HepG2 (cell line): Measurements from ENCODE around the gene UNC50. TPM values are rescaled to one million over a fixed set of nuclear protein-coding genes. Genes with fewer than 3 reads are reported as not detected.

Experiments
- ATAC-seq: fragments of 200-7000 bp; cut with Tn5 transposase; 3 replicates; pipeline ENCODE4 v1.9.1; 2020; ENCODE audit warnings: mild to moderate bottlenecking, moderate library complexity
- BruUV-seq: library from RNA; stranded (reverse); fragments of 400-500 nt; replicated peaks from 2 replicates; lab custom pipeline; 2021; lab: Mats Ljungman, UMichigan
- CTCF ChIA-PET: fragments of 300-600 bp; formaldehyde crosslinking; extraction: SDS; loops from one replicate; lab custom pipeline; 2021; ENCODE audit warnings: low total read pairs, inconsistent platforms, low intra/inter-chr PET ratio; lab: Yijun Ruan, JAX
- POLR2A ChIA-PET: fragments of 350-600 bp; sonication (Branson Sonifier 250); formaldehyde crosslinking; loops from one replicate; lab custom pipeline; 2020; ENCODE audit warnings: antibody characterized with exemption, inconsistent platforms; lab: Yijun Ruan, JAX
- DNase-seq: peaks from one replicate; pipeline ENCODE4 v3.0.0-alpha.2; 2015; ENCODE audit warnings: low spot score
- FAIRE-seq: peaks from 3 replicates; lab custom pipeline; 2011; peaks lifted over from hg19 to GRCh38; lab: Jason Lieb, UNC
- H2AFZ ChIP-seq: one replicate; pipeline ENCODE4 v1.6.1; 2011; ENCODE audit warnings: low read length, inconsistent platforms
- H3K27ac ChIP-seq: fragments of 300-600 bp; 3 replicates; pipeline ENCODE4 v1.8.0; 2011; ENCODE audit warnings: mixed run types, mild to moderate bottlenecking, mixed read lengths, low read length, inconsistent platforms; ENCODE audit not compliant: insufficient read depth; ENCODE audit errors: extremely low read length
- H3K27me3 ChIP-seq, 2 experiments: fragments of 200-600 bp in 1 of 2; 2 replicates in 1 of 2; 3 replicates in 1 of 2; pipeline versions ENCODE4 v1.6.0 to v1.8.0; 2011; ENCODE audit warnings: low read length in 2 of 2, mild to moderate bottlenecking in 2 of 2, moderate library complexity in 2 of 2, inconsistent platforms in 1 of 2; ENCODE audit not compliant: insufficient read depth in 2 of 2, control insufficient read depth in 1 of 2
- H3K36me3 ChIP-seq, 2 experiments: fragments of 200-600 bp in 1 of 2; replicated peaks in 1 of 2; 2 replicates in 1 of 2; 3 replicates in 1 of 2; pipeline versions ENCODE4 v1.5.1 to v1.8.0; 2011; ENCODE audit warnings: low read length in 2 of 2, inconsistent platforms in 1 of 2; ENCODE audit not compliant: insufficient read depth in 2 of 2, control insufficient read depth in 1 of 2
- H3K4me1 ChIP-seq: 2 replicates; pipeline ENCODE4 v1.5.1; 2012; ENCODE audit warnings: low read length, inconsistent platforms; ENCODE audit not compliant: insufficient read depth
- H3K4me2 ChIP-seq: 2 replicates; pipeline ENCODE4 v1.6.0; 2011; ENCODE audit warnings: low read depth, low read length, inconsistent platforms
- H3K4me3 ChIP-seq, 3 experiments: fragments of 200-600 bp in 1 of 3; sonication (generic), shearing (Covaris generic) in 1 of 3; replicated peaks in 1 of 3; 2 replicates each; pipeline ENCODE4 v1.5.1; 2011 to 2016; ENCODE audit warnings: low read length in 3 of 3, inconsistent platforms in 2 of 3, low read depth in 2 of 3, mild to moderate bottlenecking in 2 of 3, control low read depth in 1 of 3, mixed read lengths in 1 of 3; ENCODE audit not compliant: insufficient read depth in 1 of 3
- H3K79me2 ChIP-seq: one replicate; pipeline ENCODE4 v1.6.1; 2011; ENCODE audit warnings: low read length, inconsistent platforms; ENCODE audit not compliant: insufficient read depth
- H3K9ac ChIP-seq: 2 replicates; pipeline ENCODE4 v1.6.0; 2011; ENCODE audit warnings: mild to moderate bottlenecking, low read depth, low read length, inconsistent platforms; ENCODE audit not compliant: insufficient read depth
- H3K9me3 ChIP-seq: 2 replicates; pipeline ENCODE4 v1.5.1; 2012; ENCODE audit warnings: mild to moderate bottlenecking, low read length
- H4K20me1 ChIP-seq: 2 replicates; pipeline ENCODE4 v1.6.0; 2011; ENCODE audit warnings: inconsistent platforms, mild to moderate bottlenecking, low read length, moderate library complexity; ENCODE audit not compliant: insufficient read depth
- CSRNP1 ChIP-seq: sonication (generic); formaldehyde crosslinking; IDR thresholded peaks from 2 replicates; pipeline ENCODE4 v1.8.1; 2023; ENCODE audit warnings: mild to moderate bottlenecking, missing genetic modification reagents
- EP300 ChIP-seq, 3 experiments: sonication (generic) in 1 of 3; formaldehyde crosslinking in 1 of 3; IDR thresholded peaks; 2 replicates each; pipeline versions ENCODE4 v1.5.1 to v1.6.1; 2011 to 2020; ENCODE audit warnings: low read depth in 2 of 3, low read length in 2 of 3, borderline replicate concordance in 1 of 3, improper control_type of control experiment in 1 of 3, mild to moderate bottlenecking in 1 of 3, missing genetic modification reagents in 1 of 3, moderate library complexity in 1 of 3
- EZH2 ChIP-seq: conservative IDR thresholded peaks from 2 replicates; pipeline ENCODE4 v1.6.1; 2012; ENCODE audit warnings: mild to moderate bottlenecking, low read depth, low read length, moderate library complexity
- MBNL3 ChIP-seq: fragments of 250-450 bp; sonication (Bioruptor Pico); conservative IDR thresholded peaks from 2 replicates; pipeline ENCODE4 v1.8.0; 2022; ENCODE audit warnings: mild to moderate bottlenecking, inconsistent platforms
- MYNN ChIP-seq: sonication (generic); formaldehyde crosslinking; IDR thresholded peaks from 2 replicates; pipeline ENCODE4 v1.4.0; 2020; ENCODE audit warnings: mild to moderate bottlenecking, low read depth, missing genetic modification reagents
- NFIC ChIP-seq: IDR thresholded peaks from 2 replicates; pipeline ENCODE4 v1.6.1; 2012; ENCODE audit warnings: mild to moderate bottlenecking, low read length, inconsistent platforms
- POLR2G ChIP-seq: fragments of 200-400 bp; formaldehyde crosslinking; IDR thresholded peaks from 2 replicates; pipeline ENCODE4 v1.6.1; 2018; ENCODE audit warnings: mild to moderate bottlenecking, low read depth, low read length, moderate library complexity
- SIN3B ChIP-seq: fragments of 150-350 bp; IDR thresholded peaks from 2 replicates; pipeline ENCODE4 v1.6.1; 2014; ENCODE audit warnings: low read length
- SKI ChIP-seq: fragments of 450-650 bp; IDR thresholded peaks from one replicate; pipeline ENCODE4 v1.6.1; 2018; ENCODE audit warnings: mild to moderate bottlenecking; ENCODE audit not compliant: partially characterized antibody
- XRCC5 ChIP-seq: fragments of 200-400 bp; formaldehyde crosslinking; optimal IDR thresholded peaks from 2 replicates; pipeline ENCODE3; 2017; ENCODE audit warnings: mild to moderate bottlenecking, low read length
- ZBTB39 ChIP-seq: sonication (generic); formaldehyde crosslinking; IDR thresholded peaks from 2 replicates; pipeline ENCODE4 v1.5.0; 2020; ENCODE audit warnings: missing genetic modification reagents
- ZFP37 ChIP-seq: sonication (generic); formaldehyde crosslinking; IDR thresholded peaks from 2 replicates; pipeline ENCODE4 v1.4.0; 2020; ENCODE audit warnings: missing genetic modification reagents, borderline replicate concordance
- ZNF253 ChIP-seq: sonication (generic); formaldehyde crosslinking; IDR thresholded peaks from 2 replicates; pipeline ENCODE4 v1.8.0; 2022; ENCODE audit warnings: mild to moderate bottlenecking, missing genetic modification reagents, borderline replicate concordance
- ZNF567 ChIP-seq: sonication (generic); formaldehyde crosslinking; IDR thresholded peaks from 2 replicates; pipeline ENCODE4 v1.8.1; 2023; ENCODE audit warnings: mild to moderate bottlenecking, missing genetic modification reagents, borderline replicate concordance
- ZNF614 ChIP-seq: IDR thresholded peaks from 2 replicates; pipeline ENCODE4 v1.6.1; 2018; ENCODE audit warnings: missing biosample characterization, missing genetic modification reagents, inconsistent platforms, borderline replicate concordance
- ZNF878 ChIP-seq: sonication (generic); formaldehyde crosslinking; IDR thresholded peaks from 2 replicates; pipeline ENCODE4 v1.8.1; 2023; ENCODE audit warnings: mild to moderate bottlenecking, missing genetic modification reagents, moderate library complexity
- WGBS: methylation state at CpG from one replicate; pipeline ENCODE4 v1.1.6; 2017; ENCODE audit warnings: low lambda C conversion rate; 5-methylcytosine and 5-hydroxymethylcytosine counted together
- in situ Hi-C: cut with HindIII; loops from 2 replicates; pipeline ENCODE4 v1.10.0; 2017; ENCODE audit warnings: low pct_unique_long_range_greater_than_20kb; ENCODE audit not compliant: extremely low pct_ligation_motif_present
- intact Hi-C: fragments of 100-400 bp; cut with micrococcal nuclease; formaldehyde crosslinking; loops from one replicate; pipeline ENCODE4 v1.10.0; 2022; ENCODE audit not compliant: unreplicated experiment
- polyA plus RNA-seq, 8 experiments: library from polyadenylated mRNA; depleted of rRNA in 3 of 8; stranded (reverse) in 7 of 8; unstranded in 1 of 8; fragments of >200 nt; fragmentation: Illumina TruSeq in 4 of 8; extraction: Trizol in 4 of 8; gene quantifications; 2 replicates each; pipeline versions ENCODE4 v1.2.1 to v1.2.3, GENCODE V29; 2011 to 2016; ENCODE audit warnings: low read depth in 4 of 8, missing spikeins in 1 of 8, mixed read lengths in 1 of 8; ENCODE audit not compliant: insufficient read depth in 1 of 8
- total RNA-seq, 5 experiments: library from RNA; depleted of rRNA; stranded (reverse); fragments of >200 nt; fragmentation: Illumina TruSeq; extraction: Trizol; gene quantifications; 2 replicates each; pipeline ENCODE4 v1.2.3, GENCODE V29; 2016; ENCODE audit warnings: low read depth in 1 of 5

The UNC50 gene
- total and polyA plus RNA-seq, 2 of the 13 experiments (the other 11 are each of a cell fraction or from before 2014, with no cell fraction given) = 92.6 to 95.6 TPM

- peak; percentile 76; the same call in 1 of the 2 replicates for TF ChIP-seq ZBTB39 (CRISPR knock-in tag)
- peak; percentile 63; the same call in 1 of the 2 replicates for TF ChIP-seq ZNF878 (CRISPR knock-in tag)
- no peak for TF ChIP-seq ZFP37 (CRISPR knock-in tag)
- TF ChIP-seq CSRNP1 = no peak; the same call in none of the 2 replicates
- TF ChIP-seq SIN3B = peak; percentile 58; the same call in 1 of the 2 replicates
Observed at GRCh38 chr2:98608116-98608961, at the start of gene UNC50, which contains the start of gene COA5 (continued).

GRCh38 chr2:98558852-98559530, 49.4 kb upstream of the UNC50 start:
- POLR2A ChIA-PET = no interaction called here
- intact Hi-C loops = no loop called here
- H3K27ac ChIP-seq = no peak overlapping the region
- FAIRE-seq (no peak), DNase-seq (no peak), ATAC-seq (no peak)
- H3K4me2 ChIP-seq = no peak overlapping the region
- in situ Hi-C loops = no loop called here
- no peaks in the 10 kb centered on the region for H3K27me3 ChIP-seq
- H3K36me3 ChIP-seq = peaks cover 7 to 11% of the 10 kb centered on the region in 2 experiments; a peak in 4 of 5 replicates
- BruUV-seq = no TSS peak
- CTCF ChIA-PET = no interaction called here
- no peak overlapping the region for H3K4me3 ChIP-seq
- peaks cover 10% of the 10 kb centered on the region; the same call in 1 of the 2 replicates for H3K4me1 ChIP-seq
- no peaks in the 10 kb centered on the region for H3K9me3 ChIP-seq
- no peak overlapping the region for H3K9ac ChIP-seq
- no peak overlapping the region for H2AFZ ChIP-seq
- no peaks in the 10 kb centered on the region for H3K79me2 ChIP-seq
- H4K20me1 ChIP-seq = no peaks in the 10 kb centered on the region
- WGBS = 96% methylated on average over 16 of the region's 16 CpGs
- TF ChIP-seq EP300 (IDR thresholded peaks at IDR 0.05; ENCODE audit: low read depth in 2 of 2, low read length in 2 of 2) (no peak), EP300 (CRISPR knock-in tag; IDR thresholded peaks at IDR 0.05; ENCODE audit: borderline replicate concordance) (no peak), MYNN (CRISPR knock-in tag) (no peak), MBNL3 (CRISPR knock-in tag) (no peak), XRCC5 (no peak), SKI (no peak), NFIC (no peak), ZNF253 (no peak), EZH2 (no peak), POLR2G (no peak), ZNF567 (CRISPR knock-in tag) (no peak), ZNF614 (CRISPR knock-in tag) (no peak)
